Bladder microvascular endothelial cell (primary cell): ENCODE measurements around the gene DBI. TPM values are rescaled to one million over a fixed set of nuclear protein-coding genes. Genes with fewer than 3 reads are reported as not detected.

Experiments
- total RNA-seq: library from RNA; depleted of rRNA; stranded (reverse); fragments of >200 nt; gene quantifications from 2 replicates; pipeline ENCODE4 v1.2.3, GENCODE V29; 2014

Gene DBI
- 115 and 132 TPM in 2 replicates for total RNA-seq

DNA sequence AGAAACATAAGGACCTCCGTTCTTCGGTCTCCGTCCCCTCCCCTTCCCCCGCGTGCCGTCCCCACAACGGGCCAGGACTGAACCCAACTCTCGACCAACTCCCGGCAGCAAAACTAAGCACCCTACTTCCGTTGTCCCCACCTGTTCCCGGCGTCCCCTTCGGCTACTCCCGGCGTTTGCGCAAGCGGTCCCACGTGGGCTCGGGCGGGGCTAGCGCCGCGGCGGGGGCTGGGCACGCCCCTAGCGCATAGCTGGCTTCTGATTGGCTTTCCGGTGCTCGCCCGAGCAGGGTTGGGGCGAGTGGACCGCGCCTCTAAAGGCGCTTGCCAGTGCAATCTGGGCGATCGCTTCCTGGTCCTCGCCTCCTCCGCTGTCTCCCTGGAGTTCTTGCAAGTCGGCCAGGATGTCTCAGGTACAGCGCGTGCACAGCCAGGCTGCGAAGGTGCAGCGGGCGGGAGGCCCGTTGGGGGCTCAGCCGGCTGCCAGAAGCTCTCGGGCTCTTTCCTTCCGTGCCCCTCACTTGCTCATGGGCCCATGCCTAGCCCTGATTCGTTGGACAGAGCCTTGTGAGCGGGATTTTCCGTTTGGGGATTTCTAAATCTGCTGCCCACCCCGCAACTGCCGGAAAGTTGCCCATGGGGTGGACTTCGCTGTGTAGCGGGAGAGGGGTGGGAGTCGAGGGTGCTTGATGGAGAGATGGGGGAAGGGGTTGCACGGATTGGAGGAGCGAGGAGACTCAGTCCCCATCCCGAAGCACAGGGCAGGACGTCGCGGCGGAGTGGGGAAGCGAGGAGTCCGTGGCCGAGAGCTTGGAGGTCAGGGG is at the start of gene DBI, which contains the start of gene C2orf76:
Gene DBI, plus strand, starts transcription at position 329 of the 823 bp plus-strand sequence. Its CDS starts 75 bp downstream, at position 404.
Gene C2orf76, minus strand, starts transcription at position 186 of the 823 bp plus-strand sequence. CDS start 26,875 bp downstream, outside the sequence.

Other genes starting within 250 kb of the DBI start
- gene C1QL2, start 208.2 kb upstream of the DBI start, total RNA-seq = not detected in 2 replicates
- 2.9 and 8.6 TPM in 2 replicates for gene STEAP3, start 143.1 kb upstream of the DBI start, total RNA-seq
- 5.0 and 13.0 TPM in 2 replicates for gene C2orf76, start 143 bp upstream of the DBI start, total RNA-seq
- 0.06 and 0.49 TPM in 2 replicates for gene TMEM37, start 64.9 kb downstream of the DBI start, total RNA-seq
- gene SCTR, start 157.5 kb downstream of the DBI start, total RNA-seq = not detected in 2 replicates
- gene CFAP221, start 177.5 kb downstream of the DBI start, total RNA-seq = 0.06 and 0.16 TPM in 2 replicates